Measurements from ENCODE around the gene LSS.

DNA sequence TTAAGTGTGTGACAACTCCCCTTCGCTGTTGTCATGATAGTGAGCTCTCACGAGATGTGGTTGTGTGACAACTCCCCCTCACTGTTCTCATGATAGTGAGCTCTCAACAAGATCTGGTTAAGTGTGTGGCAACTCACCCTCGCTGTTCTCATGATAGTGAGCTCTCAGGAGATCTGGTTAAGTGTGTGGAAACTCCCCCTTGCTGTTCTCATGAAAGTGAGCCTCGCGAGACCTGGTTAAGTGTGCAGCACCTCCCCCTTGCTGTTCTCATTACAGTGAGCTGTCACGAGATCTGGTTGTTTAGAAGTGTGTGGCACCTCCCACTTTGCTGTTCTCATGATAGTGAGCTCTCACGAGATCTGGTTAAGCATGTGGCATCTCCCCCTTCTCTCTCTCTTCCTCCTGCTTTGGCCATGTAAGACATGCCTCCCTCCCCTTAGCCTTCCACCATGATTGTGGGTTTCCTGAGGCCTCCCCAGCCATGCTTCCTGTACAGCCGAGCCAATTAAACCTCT lies 25.1 kb upstream of the LSS start:
- TF ChIP-seq, protein P1, sequence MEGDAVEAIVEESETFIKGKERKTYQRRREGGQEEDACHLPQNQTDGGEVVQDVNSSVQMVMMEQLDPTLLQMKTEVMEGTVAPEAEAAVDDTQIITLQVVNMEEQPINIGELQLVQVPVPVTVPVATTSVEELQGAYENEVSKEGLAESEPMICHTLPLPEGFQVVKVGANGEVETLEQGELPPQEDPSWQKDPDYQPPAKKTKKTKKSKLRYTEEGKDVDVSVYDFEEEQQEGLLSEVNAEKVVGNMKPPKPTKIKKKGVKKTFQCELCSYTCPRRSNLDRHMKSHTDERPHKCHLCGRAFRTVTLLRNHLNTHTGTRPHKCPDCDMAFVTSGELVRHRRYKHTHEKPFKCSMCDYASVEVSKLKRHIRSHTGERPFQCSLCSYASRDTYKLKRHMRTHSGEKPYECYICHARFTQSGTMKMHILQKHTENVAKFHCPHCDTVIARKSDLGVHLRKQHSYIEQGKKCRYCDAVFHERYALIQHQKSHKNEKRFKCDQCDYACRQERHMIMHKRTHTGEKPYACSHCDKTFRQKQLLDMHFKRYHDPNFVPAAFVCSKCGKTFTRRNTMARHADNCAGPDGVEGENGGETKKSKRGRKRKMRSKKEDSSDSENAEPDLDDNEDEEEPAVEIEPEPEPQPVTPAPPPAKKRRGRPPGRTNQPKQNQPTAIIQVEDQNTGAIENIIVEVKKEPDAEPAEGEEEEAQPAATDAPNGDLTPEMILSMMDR (IDR thresholded peaks at IDR 0.05) = no peak
- no peak for TF ChIP-seq POLR2A (IDR thresholded peaks at IDR 0.05)
- no peak for TF ChIP-seq POLR2AphosphoS5 (IDR thresholded peaks at IDR 0.05)
- TF ChIP-seq EP300 (IDR thresholded peaks at IDR 0.05) = no peak
